Stimulated activated CD8-positive, alpha-beta memory T cell treated with anti-CD3 and anti-CD28 coated beads, Interleukin-12 subunit alpha, Interleukin-12 subunit beta, amount 100 ng/mL, for 1 hour (primary cell): ENCODE measurements around the gene RBSN.

Experiments used
- DNase-seq: peaks from one replicate; pipeline ENCODE4 v3.0.0-alpha.2; 2020; ENCODE audit warnings: low read depth

The RBSN gene

GRCh38 chr3:15056676-15057404 lies 42.1 kb downstream of the RBSN start:
- DNase-seq = no peak

DNA sequence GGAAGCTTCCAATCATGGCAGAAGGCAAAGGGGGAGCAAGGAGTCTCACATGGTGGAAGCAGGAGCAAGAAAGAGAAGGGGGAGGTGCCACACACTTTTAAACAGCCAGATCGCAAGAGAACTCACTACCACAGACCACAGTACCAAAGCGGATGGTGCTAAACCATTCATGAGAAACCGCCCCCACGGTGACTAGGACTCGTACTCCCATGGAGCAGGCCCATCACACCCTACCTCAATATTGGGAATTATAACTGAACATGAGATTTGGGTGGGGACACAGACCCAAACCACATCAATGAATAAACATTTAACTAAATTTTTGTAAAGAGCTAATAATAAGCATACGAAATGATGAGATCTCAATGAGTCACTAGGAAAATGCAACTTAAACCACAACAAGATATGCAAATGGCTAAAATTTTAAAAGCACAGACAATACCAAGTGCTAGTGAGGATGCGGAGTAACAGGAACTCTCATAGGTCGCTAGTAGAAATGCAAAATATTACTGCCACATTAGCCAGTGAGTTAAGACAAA lies 43.9 kb downstream of the RBSN start:
- DNase-seq = peak; percentile 25

GRCh38 chr3:15053541-15053940 lies 45.4 kb downstream of the RBSN start:
- no peak for DNase-seq

- no peak for DNase-seq
Measured at GRCh38 chr3:15052335-15053242, 46.4 kb downstream of the RBSN start.

- peak; percentile 10 for DNase-seq
Measured at GRCh38 chr3:15051531-15051930, 47.4 kb downstream of the RBSN start.

GRCh38 chr3:15050405-15051092 lies 48.4 kb downstream of the RBSN start:
- DNase-seq = no peak

GRCh38 chr3:15049584-15049983 lies 49.4 kb downstream of the RBSN start:
- no peak for DNase-seq

DNA sequence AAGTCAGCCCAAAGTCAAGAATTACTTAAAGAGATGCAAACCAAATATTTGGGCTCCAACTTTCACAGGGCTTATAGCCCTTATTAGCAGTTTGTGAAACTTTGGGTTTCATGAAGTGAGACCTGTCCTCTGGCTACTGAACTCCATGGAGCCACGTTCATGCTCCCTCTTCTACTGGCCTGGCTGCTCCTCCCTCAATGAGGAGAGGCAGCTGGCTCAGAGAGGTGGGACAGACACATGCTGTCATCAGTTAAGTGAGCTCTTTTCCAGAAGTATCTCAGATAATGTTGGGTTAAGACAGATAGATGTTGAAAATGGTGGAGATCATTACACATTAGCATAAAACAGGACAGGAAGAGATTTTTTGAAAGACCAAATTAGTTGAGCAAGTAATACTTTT lies 53.3 kb downstream of the RBSN start:
- DNase-seq = no peak

GRCh38 chr3:15044326-15044725 lies 54.6 kb downstream of the RBSN start:
- no peak for DNase-seq

- DNase-seq = no peak
Measured at GRCh38 chr3:15043408-15044171, 55.4 kb downstream of the RBSN start.

- no peak for DNase-seq
Measured at GRCh38 chr3:15042936-15043335, 56.0 kb downstream of the RBSN start.

DNA sequence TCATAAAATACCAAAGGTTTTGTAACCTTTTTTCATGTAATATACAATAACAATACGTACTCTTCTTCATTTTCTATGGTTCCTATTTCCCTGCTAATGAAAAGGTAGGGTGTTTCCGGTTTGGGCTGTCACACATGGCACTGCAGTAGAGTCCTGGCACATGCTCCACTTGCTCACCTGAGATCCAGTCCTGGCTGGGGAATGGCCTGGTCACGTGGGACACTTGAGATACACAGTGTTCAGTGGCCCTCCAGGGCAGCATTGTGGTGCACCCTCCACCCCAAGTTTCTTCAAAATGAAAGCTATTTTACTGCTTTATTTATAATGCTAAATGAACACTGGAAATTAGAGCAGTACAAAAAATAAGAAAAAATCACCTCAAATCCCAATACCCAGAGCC lies 57.0 kb downstream of the RBSN start:
- no peak for DNase-seq

DNA sequence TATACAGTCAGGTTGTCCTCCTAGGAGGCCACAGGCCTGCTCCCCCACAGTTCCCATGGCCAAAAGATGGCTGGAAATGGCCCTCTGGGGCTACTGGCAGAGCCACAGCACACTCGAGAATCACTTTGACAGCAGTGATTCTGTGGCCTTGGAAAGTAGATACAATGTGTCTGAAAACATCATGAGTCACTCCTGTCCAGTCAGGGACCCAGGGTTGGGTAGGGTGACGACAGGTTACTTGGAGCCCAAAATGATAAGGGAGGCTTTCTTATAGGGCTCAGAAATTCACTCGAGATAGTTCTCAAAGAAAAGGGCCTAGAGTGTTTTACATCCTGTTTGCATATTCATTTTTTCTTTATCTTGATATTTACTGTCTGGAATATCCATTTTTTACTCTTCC lies 58.1 kb downstream of the RBSN start:
- DNase-seq = no peak

GRCh38 chr3:15038306-15038705 lies 60.6 kb downstream of the RBSN start:
- no peak for DNase-seq

GRCh38 chr3:15033103-15033502 lies 65.8 kb downstream of the RBSN start:
- DNase-seq = no peak

DNA sequence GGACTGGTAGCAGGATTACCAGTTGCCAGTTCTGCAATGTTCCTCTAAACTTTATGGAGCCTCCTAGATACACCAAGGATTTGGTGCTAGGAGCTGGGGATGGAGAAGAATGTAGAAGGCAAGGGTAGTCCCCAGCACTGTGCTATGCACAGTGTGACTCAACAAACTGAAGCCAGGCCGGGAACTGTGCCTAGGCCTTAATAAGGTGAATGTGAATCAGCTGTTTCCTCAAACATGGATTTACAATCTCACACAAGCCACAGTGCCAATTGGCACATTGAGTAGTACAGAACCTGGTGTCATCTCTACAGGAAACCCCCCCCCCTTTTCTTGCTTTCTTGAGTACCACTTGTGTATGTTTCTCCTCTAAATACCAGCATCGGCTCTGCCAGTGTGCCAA lies 66.3 kb downstream of the RBSN start:
- DNase-seq = no peak

GRCh38 chr3:15029625-15030024 lies 69.3 kb downstream of the RBSN start:
- DNase-seq = no peak

DNA sequence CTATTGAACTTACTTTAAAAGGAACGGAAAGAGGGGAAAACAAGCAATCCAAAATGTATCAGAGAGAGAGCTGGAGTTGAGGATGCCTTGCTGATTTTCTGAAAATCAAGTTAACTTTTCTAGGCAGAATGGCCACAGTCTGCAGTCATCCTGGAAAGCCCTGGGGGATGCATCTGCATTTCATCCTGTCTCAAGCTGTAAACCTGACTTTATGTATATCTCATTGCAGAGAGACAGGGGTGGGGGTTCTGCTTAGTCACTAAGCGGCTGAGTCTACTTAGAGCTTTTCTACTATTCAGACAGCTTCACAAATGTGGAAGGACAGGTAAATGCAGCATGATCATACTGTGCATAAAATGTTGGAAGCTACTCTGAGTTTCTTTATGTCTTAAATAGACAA lies 75.2 kb downstream of the RBSN start:
- DNase-seq = no peak

DNA sequence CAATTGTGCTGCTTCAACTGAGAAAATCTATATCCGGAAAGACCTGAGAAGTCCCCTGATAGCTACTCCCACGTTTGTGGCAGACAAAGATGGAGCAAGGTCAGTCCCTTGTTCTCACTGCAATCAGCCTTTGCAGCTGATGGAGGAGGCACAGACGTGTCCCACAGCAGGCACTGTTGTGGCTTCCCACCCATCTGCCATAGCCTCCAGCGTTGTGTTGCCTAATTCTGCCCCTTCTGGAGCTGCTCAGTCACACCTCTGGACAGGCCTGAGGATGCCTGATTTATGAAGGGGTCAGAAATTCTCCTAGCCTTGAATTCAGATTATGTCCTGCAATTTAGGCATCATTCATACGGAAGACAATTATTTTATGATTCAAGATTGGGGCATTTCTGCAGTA lies 75.7 kb downstream of the RBSN start:
- no peak for DNase-seq
